OCI-LY1 (cell line): Measurements from ENCODE around the gene SORT1.

ENCODE experiments used
- EZH2 ChIP-seq: fragments of 200-600 bp; sonication (generic), shearing (Covaris generic); IDR thresholded peaks from 2 replicates; pipeline ENCODE4 v1.8.0; 2017; ENCODE audit warnings: borderline replicate concordance, mixed run types, mild to moderate bottlenecking, antibody characterized with exemption, low read length, moderate library complexity, mixed read lengths
- TF ChIP-seq, protein P1 (sequence below): fragments of 200-600 bp; sonication (generic), shearing (Covaris generic); IDR thresholded peaks from 2 replicates; pipeline ENCODE4 v1.5.1; 2017; ENCODE audit warnings: mild to moderate bottlenecking, antibody characterized with exemption, low read length, moderate library complexity, mixed read lengths

- TF ChIP-seq, protein P1, sequence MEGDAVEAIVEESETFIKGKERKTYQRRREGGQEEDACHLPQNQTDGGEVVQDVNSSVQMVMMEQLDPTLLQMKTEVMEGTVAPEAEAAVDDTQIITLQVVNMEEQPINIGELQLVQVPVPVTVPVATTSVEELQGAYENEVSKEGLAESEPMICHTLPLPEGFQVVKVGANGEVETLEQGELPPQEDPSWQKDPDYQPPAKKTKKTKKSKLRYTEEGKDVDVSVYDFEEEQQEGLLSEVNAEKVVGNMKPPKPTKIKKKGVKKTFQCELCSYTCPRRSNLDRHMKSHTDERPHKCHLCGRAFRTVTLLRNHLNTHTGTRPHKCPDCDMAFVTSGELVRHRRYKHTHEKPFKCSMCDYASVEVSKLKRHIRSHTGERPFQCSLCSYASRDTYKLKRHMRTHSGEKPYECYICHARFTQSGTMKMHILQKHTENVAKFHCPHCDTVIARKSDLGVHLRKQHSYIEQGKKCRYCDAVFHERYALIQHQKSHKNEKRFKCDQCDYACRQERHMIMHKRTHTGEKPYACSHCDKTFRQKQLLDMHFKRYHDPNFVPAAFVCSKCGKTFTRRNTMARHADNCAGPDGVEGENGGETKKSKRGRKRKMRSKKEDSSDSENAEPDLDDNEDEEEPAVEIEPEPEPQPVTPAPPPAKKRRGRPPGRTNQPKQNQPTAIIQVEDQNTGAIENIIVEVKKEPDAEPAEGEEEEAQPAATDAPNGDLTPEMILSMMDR, result no peak
- TF ChIP-seq EZH2, result no peak
These were observed 130.8 kb downstream of the SORT1 start for GRCh38 chr1:109266965-109267364.
